H1 (cell line): ENCODE results near the gene PCDHGA1. TPM values are rescaled to one million over a fixed set of nuclear protein-coding genes. Genes with fewer than 3 reads are reported as not detected.
A peak's percentile ranks its signal among the peaks of the same experiment; 100 is the strongest.

Experiments
- ASH2L ChIP-seq: fragments of 200-600, 300-600 bp; sonication (generic); IDR thresholded peaks from one replicate; pipeline ENCODE4 v1.7.1; 2017; ENCODE audit warnings: low read length
- GTF2F1 ChIP-seq: IDR thresholded peaks from 2 replicates; pipeline ENCODE4 v1.6.1; 2012; ENCODE audit warnings: low read depth, low read length, improper control_type of control experiment, borderline replicate concordance
- KDM1A ChIP-seq: fragments of 200-600, 300-600 bp; sonication (generic); IDR thresholded peaks from 2 replicates; pipeline ENCODE4 v1.7.1; 2016; ENCODE audit warnings: mild to moderate bottlenecking, low read length, borderline replicate concordance
- SUZ12 ChIP-seq: fragments of 200-600 bp; sonication (generic); IDR thresholded peaks from 2 replicates; pipeline ENCODE4 v1.6.1; 2012; ENCODE audit warnings: mild to moderate bottlenecking, inconsistent platforms, low read length, moderate library complexity, mixed read lengths
- TBP ChIP-seq: IDR thresholded peaks from 2 replicates; pipeline ENCODE4 v1.6.1; 2011; ENCODE audit warnings: low read depth, low read length, improper control_type of control experiment
- polyA plus RNA-seq, 7 experiments: library from polyadenylated mRNA; depleted of rRNA in 3 of 7; stranded (reverse) in 5 of 7; unstranded in 2 of 7; fragments of >200 nt in 5 of 7; fragments of 200-250 nt in 2 of 7; gene quantifications; 1 replicate in 5 of 7; 2 replicates in 1 of 7; 4 replicates in 1 of 7; pipeline versions ENCODE4 v1.2.1 to v1.2.3, GENCODE V29; 2011 to 2013; ENCODE audit warnings: missing spikeins in 2 of 7, mixed read lengths in 2 of 7
- total RNA-seq: library from RNA; stranded (reverse); fragmentation: NEBNext Ultra II Directional; extraction: Animal tissue kit (Norgen Biotek cat#: 25700); gene quantifications from 2 replicates; pipeline ENCODE4 v1.2.1, GENCODE V29; 2021
- TF ChIP-seq, protein P1 (sequence below): IDR thresholded peaks from 2 replicates; pipeline ENCODE4 v1.6.1; 2011; ENCODE audit warnings: low read length, improper control_type of control experiment
- TF ChIP-seq, protein P2 (sequence below): fragments of 300-600 bp; sonication (generic); IDR thresholded peaks from 2 replicates; pipeline ENCODE4 v1.7.1; 2012; ENCODE audit warnings: low read length, moderate library complexity, mild to moderate bottlenecking, inconsistent platforms; ENCODE audit not compliant: insufficient replicate concordance

PCDHGA1 gene
- total and polyA plus RNA-seq, 2 of the 8 experiments (the other 6 are each of a cell fraction or from before 2014, with no cell fraction given): 0.57 to 0.89 TPM

DNA sequence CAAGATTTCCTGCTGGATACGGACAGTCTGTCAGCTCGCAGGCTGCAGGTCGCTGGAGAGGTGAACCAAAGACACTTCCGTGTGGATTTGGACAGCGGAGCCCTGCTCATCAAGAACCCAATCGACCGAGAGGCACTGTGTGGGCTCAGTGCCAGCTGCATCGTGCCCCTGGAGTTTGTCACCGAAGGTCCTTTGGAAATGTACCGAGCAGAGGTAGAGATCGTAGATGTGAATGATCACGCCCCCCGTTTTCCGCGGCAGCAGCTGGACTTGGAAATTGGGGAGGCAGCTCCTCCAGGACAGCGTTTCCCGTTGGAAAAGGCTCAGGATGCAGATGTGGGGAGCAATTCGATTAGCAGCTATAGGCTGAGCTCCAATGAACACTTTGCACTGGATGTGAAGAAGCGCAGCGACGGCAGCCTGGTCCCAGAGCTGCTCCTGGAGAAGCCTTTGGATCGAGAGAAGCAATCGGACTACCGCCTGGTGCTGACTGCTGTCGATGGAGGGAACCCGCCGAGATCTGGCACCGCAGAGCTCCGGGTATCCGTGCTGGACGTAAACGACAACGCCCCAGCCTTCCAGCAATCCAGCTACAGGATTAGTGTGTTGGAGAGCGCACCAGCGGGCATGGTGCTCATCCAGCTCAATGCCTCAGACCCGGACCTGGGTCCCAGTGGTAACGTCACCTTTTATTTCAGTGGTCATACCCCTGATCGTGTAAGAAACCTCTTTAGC, 155.2 kb downstream of the PCDHGA1 start (continued):
- TF ChIP-seq, protein P1, sequence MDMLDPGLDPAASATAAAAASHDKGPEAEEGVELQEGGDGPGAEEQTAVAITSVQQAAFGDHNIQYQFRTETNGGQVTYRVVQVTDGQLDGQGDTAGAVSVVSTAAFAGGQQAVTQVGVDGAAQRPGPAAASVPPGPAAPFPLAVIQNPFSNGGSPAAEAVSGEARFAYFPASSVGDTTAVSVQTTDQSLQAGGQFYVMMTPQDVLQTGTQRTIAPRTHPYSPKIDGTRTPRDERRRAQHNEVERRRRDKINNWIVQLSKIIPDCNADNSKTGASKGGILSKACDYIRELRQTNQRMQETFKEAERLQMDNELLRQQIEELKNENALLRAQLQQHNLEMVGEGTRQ: no peak
- TF ChIP-seq SUZ12 (peak; percentile 33; the same call in 1 of the 2 replicates), KDM1A (no peak), GTF2F1 (no peak), ASH2L (no peak), TBP (no peak)
- TF ChIP-seq, protein P2, sequence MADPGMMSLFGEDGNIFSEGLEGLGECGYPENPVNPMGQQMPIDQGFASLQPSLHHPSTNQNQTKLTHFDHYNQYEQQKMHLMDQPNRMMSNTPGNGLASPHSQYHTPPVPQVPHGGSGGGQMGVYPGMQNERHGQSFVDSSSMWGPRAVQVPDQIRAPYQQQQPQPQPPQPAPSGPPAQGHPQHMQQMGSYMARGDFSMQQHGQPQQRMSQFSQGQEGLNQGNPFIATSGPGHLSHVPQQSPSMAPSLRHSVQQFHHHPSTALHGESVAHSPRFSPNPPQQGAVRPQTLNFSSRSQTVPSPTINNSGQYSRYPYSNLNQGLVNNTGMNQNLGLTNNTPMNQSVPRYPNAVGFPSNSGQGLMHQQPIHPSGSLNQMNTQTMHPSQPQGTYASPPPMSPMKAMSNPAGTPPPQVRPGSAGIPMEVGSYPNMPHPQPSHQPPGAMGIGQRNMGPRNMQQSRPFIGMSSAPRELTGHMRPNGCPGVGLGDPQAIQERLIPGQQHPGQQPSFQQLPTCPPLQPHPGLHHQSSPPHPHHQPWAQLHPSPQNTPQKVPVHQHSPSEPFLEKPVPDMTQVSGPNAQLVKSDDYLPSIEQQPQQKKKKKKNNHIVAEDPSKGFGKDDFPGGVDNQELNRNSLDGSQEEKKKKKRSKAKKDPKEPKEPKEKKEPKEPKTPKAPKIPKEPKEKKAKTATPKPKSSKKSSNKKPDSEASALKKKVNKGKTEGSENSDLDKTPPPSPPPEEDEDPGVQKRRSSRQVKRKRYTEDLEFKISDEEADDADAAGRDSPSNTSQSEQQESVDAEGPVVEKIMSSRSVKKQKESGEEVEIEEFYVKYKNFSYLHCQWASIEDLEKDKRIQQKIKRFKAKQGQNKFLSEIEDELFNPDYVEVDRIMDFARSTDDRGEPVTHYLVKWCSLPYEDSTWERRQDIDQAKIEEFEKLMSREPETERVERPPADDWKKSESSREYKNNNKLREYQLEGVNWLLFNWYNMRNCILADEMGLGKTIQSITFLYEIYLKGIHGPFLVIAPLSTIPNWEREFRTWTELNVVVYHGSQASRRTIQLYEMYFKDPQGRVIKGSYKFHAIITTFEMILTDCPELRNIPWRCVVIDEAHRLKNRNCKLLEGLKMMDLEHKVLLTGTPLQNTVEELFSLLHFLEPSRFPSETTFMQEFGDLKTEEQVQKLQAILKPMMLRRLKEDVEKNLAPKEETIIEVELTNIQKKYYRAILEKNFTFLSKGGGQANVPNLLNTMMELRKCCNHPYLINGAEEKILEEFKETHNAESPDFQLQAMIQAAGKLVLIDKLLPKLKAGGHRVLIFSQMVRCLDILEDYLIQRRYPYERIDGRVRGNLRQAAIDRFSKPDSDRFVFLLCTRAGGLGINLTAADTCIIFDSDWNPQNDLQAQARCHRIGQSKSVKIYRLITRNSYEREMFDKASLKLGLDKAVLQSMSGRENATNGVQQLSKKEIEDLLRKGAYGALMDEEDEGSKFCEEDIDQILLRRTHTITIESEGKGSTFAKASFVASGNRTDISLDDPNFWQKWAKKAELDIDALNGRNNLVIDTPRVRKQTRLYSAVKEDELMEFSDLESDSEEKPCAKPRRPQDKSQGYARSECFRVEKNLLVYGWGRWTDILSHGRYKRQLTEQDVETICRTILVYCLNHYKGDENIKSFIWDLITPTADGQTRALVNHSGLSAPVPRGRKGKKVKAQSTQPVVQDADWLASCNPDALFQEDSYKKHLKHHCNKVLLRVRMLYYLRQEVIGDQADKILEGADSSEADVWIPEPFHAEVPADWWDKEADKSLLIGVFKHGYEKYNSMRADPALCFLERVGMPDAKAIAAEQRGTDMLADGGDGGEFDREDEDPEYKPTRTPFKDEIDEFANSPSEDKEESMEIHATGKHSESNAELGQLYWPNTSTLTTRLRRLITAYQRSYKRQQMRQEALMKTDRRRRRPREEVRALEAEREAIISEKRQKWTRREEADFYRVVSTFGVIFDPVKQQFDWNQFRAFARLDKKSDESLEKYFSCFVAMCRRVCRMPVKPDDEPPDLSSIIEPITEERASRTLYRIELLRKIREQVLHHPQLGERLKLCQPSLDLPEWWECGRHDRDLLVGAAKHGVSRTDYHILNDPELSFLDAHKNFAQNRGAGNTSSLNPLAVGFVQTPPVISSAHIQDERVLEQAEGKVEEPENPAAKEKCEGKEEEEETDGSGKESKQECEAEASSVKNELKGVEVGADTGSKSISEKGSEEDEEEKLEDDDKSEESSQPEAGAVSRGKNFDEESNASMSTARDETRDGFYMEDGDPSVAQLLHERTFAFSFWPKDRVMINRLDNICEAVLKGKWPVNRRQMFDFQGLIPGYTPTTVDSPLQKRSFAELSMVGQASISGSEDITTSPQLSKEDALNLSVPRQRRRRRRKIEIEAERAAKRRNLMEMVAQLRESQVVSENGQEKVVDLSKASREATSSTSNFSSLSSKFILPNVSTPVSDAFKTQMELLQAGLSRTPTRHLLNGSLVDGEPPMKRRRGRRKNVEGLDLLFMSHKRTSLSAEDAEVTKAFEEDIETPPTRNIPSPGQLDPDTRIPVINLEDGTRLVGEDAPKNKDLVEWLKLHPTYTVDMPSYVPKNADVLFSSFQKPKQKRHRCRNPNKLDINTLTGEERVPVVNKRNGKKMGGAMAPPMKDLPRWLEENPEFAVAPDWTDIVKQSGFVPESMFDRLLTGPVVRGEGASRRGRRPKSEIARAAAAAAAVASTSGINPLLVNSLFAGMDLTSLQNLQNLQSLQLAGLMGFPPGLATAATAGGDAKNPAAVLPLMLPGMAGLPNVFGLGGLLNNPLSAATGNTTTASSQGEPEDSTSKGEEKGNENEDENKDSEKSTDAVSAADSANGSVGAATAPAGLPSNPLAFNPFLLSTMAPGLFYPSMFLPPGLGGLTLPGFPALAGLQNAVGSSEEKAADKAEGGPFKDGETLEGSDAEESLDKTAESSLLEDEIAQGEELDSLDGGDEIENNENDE: no peak
